Measurements from ENCODE around the gene CTSC. TPM values are rescaled to one million over a fixed set of nuclear protein-coding genes. Genes with fewer than 3 reads are reported as not detected.
A peak's percentile ranks its signal among the peaks of the same experiment; 100 is the strongest.
"Not testable (repeated sequence)": the region's sequence is repeated elsewhere in the genome, so short reads cannot be mapped to it uniquely, and the experiment has no call there.

CTSC gene
- total RNA-seq, 2 experiments from 2014 or later = 287 to 292 TPM

DNA sequence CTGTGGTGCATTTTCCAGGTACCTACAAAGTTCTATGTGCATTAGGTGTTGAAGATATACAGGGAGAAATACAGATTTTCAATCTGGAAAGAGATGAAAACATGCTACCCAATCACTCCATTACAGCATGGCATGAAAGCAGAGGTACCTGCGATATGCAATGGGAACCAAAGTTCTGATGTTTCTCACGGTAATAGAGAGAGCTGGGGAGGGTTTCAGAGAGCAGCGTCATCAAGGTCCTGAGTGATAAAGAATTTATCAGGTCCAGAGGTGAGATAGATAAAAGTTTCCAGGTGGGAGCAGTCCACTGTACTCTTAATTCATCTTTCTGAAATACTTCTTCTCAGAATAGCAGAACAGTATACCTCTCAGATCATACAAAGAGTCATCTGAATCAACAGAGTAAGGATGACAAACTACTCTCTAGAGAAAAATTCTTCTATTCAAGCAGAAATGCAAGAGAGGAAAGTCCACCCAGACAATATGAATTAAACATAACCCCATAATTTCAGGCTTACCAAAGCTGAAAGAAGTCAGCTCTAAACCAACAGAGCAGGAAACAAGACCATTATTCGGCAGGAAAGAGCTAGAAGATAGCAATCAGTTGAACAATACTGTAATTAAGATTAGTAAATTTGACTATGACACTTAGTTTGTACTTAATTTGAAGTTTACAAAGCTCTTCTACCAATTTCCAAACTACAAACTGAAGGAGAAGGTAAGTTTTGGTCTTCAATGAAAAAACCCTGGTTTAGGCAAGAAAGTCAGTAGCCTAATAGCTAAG is 12.8 kb downstream of the CTSC start:
- peak; percentile 64 for ATAC-seq
- CTCF ChIA-PET = interaction anchor here (1.6 kb wide), 2 partner anchors 17 to 219 kb away, joined by 3 to 7 read pairs; no protein-coding TSS in a partner anchor
- H3K9me3 Mint-ChIP-seq (ENCODE audit: low read depth) = no peaks in the 10 kb centered on the region
- peaks cover 92% of the 10 kb centered on the region for H3K36me3 Mint-ChIP-seq
- H3K27ac Mint-ChIP-seq = peak overlapping the region; percentile 58
- DNase-seq = no peak
- peaks cover 91% of the 10 kb centered on the region for H3K4me1 Mint-ChIP-seq
- H3K27me3 Mint-ChIP-seq = no peaks in the 10 kb centered on the region
- peak overlapping the region; percentile 28 for H3K4me3 Mint-ChIP-seq

DNA sequence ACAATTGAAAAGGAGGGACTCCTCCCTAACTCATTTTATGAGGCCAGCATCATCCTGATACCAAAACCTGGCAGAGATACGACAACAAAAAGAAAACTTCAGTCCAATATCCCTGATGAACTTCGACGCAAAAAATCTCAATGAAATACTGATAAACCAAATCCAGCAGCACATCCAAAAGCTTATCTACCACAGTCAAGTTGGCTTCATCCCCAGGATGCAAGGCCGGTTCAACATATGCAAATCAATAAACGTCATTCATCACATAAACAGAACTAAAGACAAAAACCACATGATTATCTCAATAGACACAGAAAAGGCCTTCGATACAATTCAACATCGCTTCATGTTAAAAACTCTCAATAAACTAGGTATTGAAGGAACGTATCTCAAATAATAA is 14.7 kb downstream of the CTSC start:
- not testable (repeated sequence) for H3K4me3 Mint-ChIP-seq; H3K9me3 Mint-ChIP-seq (ENCODE audit: low read depth); ATAC-seq; H3K27ac Mint-ChIP-seq; H3K27me3 Mint-ChIP-seq; DNase-seq
- Mint-ChIP-seq H3K36me3 (peaks cover 79% of the 10 kb centered on the region), H3K4me1 (peaks cover 74% of the 10 kb centered on the region)
- CTCF ChIA-PET = interaction anchor here (0.6 kb wide), 1 partner anchor 144 kb away, joined by 3 read pairs; no protein-coding TSS in a partner anchor

DNA sequence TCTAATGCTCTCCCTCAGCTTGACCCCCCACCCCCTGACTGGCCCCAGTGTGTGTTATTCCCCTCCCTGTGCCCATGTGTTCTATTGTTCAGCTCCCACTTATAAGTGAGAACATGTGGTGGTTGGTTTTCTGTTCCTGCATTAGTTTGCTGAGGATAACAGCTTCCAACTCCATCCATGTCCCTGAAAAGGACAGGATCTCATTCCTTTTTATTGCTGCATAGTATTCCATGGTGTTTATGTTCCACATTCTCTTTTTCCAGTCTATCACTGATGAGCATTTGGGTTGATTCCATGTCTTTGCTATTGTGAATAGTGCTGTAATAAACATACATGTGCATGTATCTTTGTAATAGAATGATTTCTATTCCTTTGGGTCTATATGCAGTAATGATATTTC is 16.1 kb downstream of the CTSC start:
- not testable (repeated sequence) for H3K4me3 Mint-ChIP-seq; H3K27me3 Mint-ChIP-seq; DNase-seq; ATAC-seq; H3K9me3 Mint-ChIP-seq (ENCODE audit: low read depth); H3K27ac Mint-ChIP-seq
- H3K36me3 Mint-ChIP-seq = peaks cover 74% of the 10 kb centered on the region
- CTCF ChIA-PET = interaction anchor here (1.0 kb wide), 1 partner anchor 23 kb away, joined by 3 read pairs; no protein-coding TSS in a partner anchor
- H3K4me1 Mint-ChIP-seq = peaks cover 61% of the 10 kb centered on the region

DNA sequence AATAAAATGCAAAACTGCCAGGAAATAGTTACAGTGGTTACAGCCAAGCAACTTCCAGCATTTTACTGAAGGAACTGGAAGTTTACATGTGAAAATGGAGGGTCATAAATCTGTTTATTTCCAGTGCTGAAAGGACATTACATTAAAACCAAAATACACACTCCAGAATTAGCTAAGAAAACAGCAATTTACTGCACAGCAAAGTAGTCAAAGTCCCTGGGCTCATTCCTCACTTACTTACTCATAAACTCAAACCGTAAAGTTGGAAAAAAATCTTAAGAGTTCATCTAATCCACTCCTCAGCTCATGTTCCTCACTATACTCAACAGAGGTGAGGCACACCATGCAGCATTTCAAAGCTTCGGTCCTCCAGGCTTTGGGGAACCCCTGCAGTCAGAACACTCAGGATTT is 17.4 kb downstream of the CTSC start:
- DNase-seq = no peak
- CTCF ChIA-PET = interaction anchor here (1.0 to 1.3 kb wide), 2 partner anchors 11 to 22 kb away, joined by 3 read pairs; no protein-coding TSS in a partner anchor
- Mint-ChIP-seq H3K36me3 (peaks cover 73% of the 10 kb centered on the region), H3K27me3 (no peaks in the 10 kb centered on the region), H3K4me1 (peaks cover 51% of the 10 kb centered on the region), H3K4me3 (no peak overlapping the region), H3K27ac (no peak overlapping the region), H3K9me3 (ENCODE audit: low read depth) (no peaks in the 10 kb centered on the region)
- no peak for ATAC-seq

DNA sequence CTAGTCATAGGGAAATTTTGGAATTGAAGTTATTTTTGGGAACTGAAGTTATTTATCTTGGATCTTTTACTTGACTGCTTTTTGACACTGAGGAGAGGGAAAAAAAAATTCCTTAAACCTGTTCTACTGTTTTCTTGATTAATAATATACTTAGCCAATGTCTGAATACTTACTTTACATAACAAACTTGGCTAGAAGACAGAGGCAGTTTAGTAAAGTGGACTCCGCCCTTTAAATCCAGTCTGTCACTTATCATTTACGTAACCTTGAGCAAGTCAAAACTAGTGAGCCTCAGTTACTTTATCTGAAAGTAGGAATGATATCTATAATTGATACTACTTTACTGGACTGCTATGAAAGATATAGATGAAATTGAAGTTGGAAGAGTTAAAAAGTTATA is 19.5 kb downstream of the CTSC start:
- CTCF ChIA-PET = no interaction called here
- no peaks in the 10 kb centered on the region for H3K9me3 Mint-ChIP-seq (ENCODE audit: low read depth)
- H3K27me3 Mint-ChIP-seq = no peaks in the 10 kb centered on the region
- no peak for DNase-seq
- peaks cover 47% of the 10 kb centered on the region for H3K4me1 Mint-ChIP-seq
- ATAC-seq = no peak
- peaks cover 64% of the 10 kb centered on the region for H3K36me3 Mint-ChIP-seq
- H3K4me3 Mint-ChIP-seq = no peak overlapping the region
- no peak overlapping the region for H3K27ac Mint-ChIP-seq

DNA sequence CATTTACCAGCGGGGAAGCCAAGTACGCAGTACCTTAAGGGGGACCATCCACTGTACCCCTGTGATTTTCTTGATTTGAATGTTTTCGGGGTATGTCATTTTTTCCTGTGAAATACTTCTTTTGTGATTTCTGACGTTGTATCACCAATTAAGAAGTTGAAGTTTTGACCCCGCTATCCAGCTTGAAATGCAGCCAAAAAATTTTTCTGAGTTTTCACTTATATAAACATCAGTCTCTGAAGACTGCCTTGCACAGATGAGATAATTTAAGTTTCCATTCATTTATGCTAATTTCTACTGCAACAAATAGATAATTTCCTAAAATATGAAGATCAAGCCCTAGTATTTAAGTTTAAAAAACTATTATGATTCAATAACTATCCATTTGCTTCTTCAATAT is 20.0 kb downstream of the CTSC start:
- H3K4me3 Mint-ChIP-seq = no peak overlapping the region
- CTCF ChIA-PET = no interaction called here
- no peak overlapping the region for H3K27ac Mint-ChIP-seq
- H3K4me1 Mint-ChIP-seq = peaks cover 47% of the 10 kb centered on the region
- H3K27me3 Mint-ChIP-seq = no peaks in the 10 kb centered on the region
- H3K36me3 Mint-ChIP-seq = peaks cover 62% of the 10 kb centered on the region
- DNase-seq = no peak
- no peaks in the 10 kb centered on the region for H3K9me3 Mint-ChIP-seq (ENCODE audit: low read depth)
- ATAC-seq = no peak

DNA sequence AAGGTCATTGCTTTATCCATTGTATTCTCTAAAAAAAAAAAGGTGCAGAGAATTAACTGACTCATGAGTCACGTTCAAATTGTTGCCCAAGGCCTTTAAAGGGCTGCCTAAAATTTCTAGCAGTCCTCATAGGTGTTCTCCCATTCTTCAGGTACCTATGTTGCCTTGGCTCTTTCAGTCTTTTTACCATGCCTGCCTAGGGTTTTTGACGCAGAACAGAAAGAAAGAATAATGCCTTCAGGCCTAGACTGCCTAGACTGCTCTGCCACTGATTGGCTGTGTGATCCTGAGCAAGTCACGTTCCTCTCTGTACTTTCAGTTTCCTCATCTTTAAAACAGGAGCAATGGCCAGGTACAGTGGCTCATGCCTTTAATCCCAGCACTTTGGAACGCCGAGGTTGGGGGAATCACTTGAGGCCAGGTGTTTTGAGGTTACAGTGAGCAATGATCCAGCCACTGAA is 21.5 kb downstream of the CTSC start:
- H3K9me3 Mint-ChIP-seq (ENCODE audit: low read depth) = no peaks in the 10 kb centered on the region
- ATAC-seq (no peak), DNase-seq (no peak)
- CTCF ChIA-PET = no interaction called here
- H3K36me3 Mint-ChIP-seq = peaks cover 59% of the 10 kb centered on the region
- no peaks in the 10 kb centered on the region for H3K27me3 Mint-ChIP-seq
- H3K4me1 Mint-ChIP-seq = peaks cover 38% of the 10 kb centered on the region
- no peak overlapping the region for H3K27ac Mint-ChIP-seq
- no peak overlapping the region for H3K4me3 Mint-ChIP-seq

DNA sequence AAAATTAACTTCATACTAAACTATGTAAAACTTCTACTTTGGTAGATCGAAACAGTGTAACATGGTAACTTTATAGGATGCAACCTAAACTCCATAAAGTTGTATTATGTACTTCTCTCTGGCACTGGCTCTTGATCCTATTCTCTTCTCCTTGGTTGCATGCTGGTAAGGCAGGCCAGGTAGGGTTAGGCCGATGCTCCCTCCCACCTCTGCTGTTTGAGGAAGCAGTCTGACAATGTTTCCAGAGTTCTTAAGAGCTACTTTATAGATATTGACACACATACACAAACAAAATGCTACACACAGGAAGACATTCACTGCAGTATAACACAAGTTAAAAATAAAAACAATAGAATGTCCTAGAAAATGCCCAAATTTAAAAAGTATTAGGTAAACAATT is 22.5 kb downstream of the CTSC start:
- H3K4me3 Mint-ChIP-seq = no peak overlapping the region
- no peak overlapping the region for H3K27ac Mint-ChIP-seq
- peaks cover 37% of the 10 kb centered on the region for H3K4me1 Mint-ChIP-seq
- DNase-seq (no peak), ATAC-seq (no peak)
- H3K9me3 Mint-ChIP-seq (ENCODE audit: low read depth) = no peaks in the 10 kb centered on the region
- H3K36me3 Mint-ChIP-seq = peaks cover 58% of the 10 kb centered on the region
- H3K27me3 Mint-ChIP-seq = no peaks in the 10 kb centered on the region
- CTCF ChIA-PET = no interaction called here

DNA sequence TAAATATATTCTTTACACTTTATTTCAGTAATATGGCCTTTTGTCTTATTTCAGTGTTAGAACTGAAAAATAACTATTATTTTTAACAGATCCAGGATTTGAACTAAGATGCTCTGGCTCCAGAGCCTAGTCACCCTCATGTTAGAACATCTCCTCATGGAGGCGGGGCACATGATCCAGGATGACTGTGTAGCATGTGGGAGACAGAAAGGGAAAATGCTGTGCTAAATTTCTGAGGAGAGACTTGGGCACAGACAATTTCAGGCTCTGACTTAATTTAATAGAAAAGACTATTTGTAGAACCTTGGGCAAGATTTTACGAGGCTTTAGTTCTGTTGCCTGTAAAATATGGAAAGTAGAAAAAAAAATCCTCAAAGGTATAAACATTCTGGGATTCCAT is 24.1 kb downstream of the CTSC start:
- ATAC-seq (no peak), DNase-seq (no peak)
- no peaks in the 10 kb centered on the region for H3K9me3 Mint-ChIP-seq (ENCODE audit: low read depth)
- H3K27ac Mint-ChIP-seq = peak overlapping the region; percentile 18
- no peaks in the 10 kb centered on the region for H3K27me3 Mint-ChIP-seq
- peaks cover 39% of the 10 kb centered on the region for H3K4me1 Mint-ChIP-seq
- CTCF ChIA-PET = no interaction called here
- peaks cover 67% of the 10 kb centered on the region for H3K36me3 Mint-ChIP-seq
- H3K4me3 Mint-ChIP-seq = no peak overlapping the region

DNA sequence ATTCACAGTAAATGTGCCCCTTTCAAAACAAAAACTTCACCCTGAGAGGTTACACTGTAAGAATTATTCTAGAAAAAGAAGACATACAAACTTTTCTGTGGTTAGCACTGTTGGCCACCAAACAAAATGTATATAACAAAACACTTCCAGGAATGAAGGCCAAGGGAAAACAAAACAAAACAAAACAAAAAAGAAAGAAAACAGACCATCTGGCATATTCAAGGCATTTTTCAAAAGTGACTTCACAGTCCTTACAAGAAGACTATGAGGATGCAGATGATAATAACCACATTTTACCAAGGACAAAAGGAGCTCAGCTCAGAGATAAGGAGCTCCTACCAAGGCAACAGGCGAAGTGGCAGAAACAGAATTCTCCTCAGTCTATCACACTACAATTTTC is 24.9 kb downstream of the CTSC start:
- DNase-seq (no peak), ATAC-seq (peak; percentile 33)
- Mint-ChIP-seq H3K9me3 (ENCODE audit: low read depth) (no peaks in the 10 kb centered on the region), H3K4me3 (no peak overlapping the region), H3K36me3 (peaks cover 68% of the 10 kb centered on the region), H3K27ac (peak overlapping the region; percentile 57), H3K27me3 (no peaks in the 10 kb centered on the region), H3K4me1 (peaks cover 42% of the 10 kb centered on the region)
- CTCF ChIA-PET = interaction anchor here (1.0 kb wide), 1 partner anchor 132 kb away, joined by 3 read pairs; no protein-coding TSS in a partner anchor

DNA sequence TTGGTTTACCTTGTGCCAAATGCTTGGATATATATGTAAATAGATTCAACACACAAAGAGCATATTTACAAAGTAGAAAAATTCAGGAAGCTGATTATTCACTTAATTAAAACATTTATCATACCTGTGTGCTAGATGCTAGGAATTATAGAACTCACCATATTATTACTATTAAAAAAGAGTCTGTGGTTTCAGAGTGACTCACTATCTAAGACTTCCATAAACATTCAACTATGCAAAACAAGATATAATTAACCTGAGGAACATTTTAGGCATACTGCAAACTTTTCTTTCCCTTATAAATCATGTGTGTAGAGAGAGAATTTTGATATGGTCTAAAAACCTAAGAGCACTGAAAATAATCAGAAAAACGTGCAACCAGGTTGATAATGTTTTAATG is 27.3 kb downstream of the CTSC start:
- Mint-ChIP-seq H3K27me3 (no peaks in the 10 kb centered on the region), H3K36me3 (peaks cover 76% of the 10 kb centered on the region), H3K4me1 (peaks cover 51% of the 10 kb centered on the region), H3K27ac (no peak overlapping the region), H3K4me3 (no peak overlapping the region), H3K9me3 (ENCODE audit: low read depth) (no peaks in the 10 kb centered on the region)
- CTCF ChIA-PET = no interaction called here
- ATAC-seq = no peak
- no peak for DNase-seq

DNA sequence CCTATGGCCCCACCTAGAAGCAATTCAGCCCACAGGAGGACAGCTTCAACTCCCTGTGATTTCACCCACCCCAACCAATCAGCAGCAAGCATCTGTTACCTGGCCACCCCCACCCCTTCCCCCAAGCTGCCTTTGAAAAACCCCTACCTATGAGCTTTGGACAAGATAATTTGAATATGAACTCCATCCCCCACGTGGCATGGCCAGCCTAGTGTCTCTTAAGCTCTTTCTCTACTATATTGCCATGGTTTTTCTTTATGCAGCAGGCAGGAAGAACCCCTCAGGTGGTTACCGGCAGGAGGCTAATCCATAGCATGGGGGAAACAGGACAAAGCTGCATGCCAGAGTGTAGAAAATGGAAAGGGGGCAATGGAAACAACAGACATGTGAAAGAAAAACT is 29.0 kb downstream of the CTSC start:
- peaks cover 53% of the 10 kb centered on the region for H3K4me1 Mint-ChIP-seq
- no peak overlapping the region for H3K4me3 Mint-ChIP-seq
- H3K27ac Mint-ChIP-seq = no peak overlapping the region
- CTCF ChIA-PET = interaction anchor here (1.2 kb wide), 1 partner anchor 235 kb away, joined by 4 read pairs; no protein-coding TSS in a partner anchor
- H3K9me3 Mint-ChIP-seq (ENCODE audit: low read depth) = no peaks in the 10 kb centered on the region
- no peaks in the 10 kb centered on the region for H3K27me3 Mint-ChIP-seq
- DNase-seq (no peak), ATAC-seq (no peak)
- H3K36me3 Mint-ChIP-seq = peaks cover 80% of the 10 kb centered on the region

DNA sequence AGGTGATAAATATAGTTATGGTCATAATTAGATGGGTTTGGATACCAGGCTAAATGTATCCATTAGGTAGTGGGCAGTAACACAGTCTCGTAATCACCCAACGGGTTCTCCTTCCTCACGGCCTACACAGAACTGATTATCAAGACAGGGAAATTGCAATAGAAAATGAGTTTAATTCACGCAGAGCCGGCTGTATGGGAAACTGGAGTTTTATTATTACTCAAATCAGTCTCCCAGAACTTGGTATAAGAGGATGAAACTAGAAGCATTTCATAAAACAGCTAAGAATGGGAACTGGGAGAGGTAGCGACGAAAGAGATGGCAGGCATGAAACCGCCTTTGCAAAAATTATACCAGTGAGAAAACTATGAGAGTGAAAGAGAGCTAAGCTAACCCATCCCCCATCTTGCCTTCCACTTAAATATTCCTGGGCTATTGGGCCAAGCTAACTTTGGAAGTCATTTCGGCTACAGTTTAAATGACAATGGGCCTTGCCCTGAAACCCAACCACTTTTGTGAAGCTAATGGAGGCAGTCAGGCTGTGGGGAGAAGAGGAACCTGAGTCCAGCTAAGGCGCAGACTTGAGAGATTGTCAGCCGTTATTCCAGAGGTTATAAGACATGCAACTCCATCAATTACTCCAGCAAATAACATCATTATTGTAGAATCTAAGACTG is 29.6 kb downstream of the CTSC start:
- Mint-ChIP-seq H3K4me3 (no peak overlapping the region), H3K27me3 (no peaks in the 10 kb centered on the region), H3K36me3 (peaks cover 86% of the 10 kb centered on the region), H3K9me3 (ENCODE audit: low read depth) (no peaks in the 10 kb centered on the region), H3K4me1 (peaks cover 54% of the 10 kb centered on the region), H3K27ac (no peak overlapping the region)
- CTCF ChIA-PET = interaction anchor here (0.8 kb wide), 1 partner anchor 239 kb away, joined by 3 read pairs; no protein-coding TSS in a partner anchor
- no peak for ATAC-seq
- no peak for DNase-seq

Measured in activated CD8-positive, alpha-beta memory T cell treated with anti-CD3 and anti-CD28 coated beads, Interleukin-2, amount 10 ng/mL, durations not matched to agents 7 days and 5 days (primary cell).